ENCODE measurements around the gene UTP25.
"Not testable (repeated sequence)": the region's sequence is repeated elsewhere in the genome, so short reads cannot be mapped to it uniquely, and the experiment has no call there.

UTP25 gene

GRCh38 chr1:209879539-209879938 is 51.8 kb downstream of the UTP25 start:
- no peaks in the 10 kb centered on the region for H3K36me3 ChIP-seq (ENCODE audit: insufficient read depth, low read length)
- no peaks in the 10 kb centered on the region for H3K9me3 ChIP-seq (replicated peaks; ENCODE audit: low read length)
- H3K4me3 ChIP-seq (ENCODE audit: low read length): peak overlapping the region; percentile 46
- peak overlapping the region; percentile 55 for H3K4me2 ChIP-seq (ENCODE audit: low read length)
- H3K9ac ChIP-seq (ENCODE audit: low read depth, low read length): peak overlapping the region; percentile 75
- peaks cover 87% of the 10 kb centered on the region for H3K4me1 ChIP-seq (ENCODE audit: control insufficient read depth, insufficient read depth, low read length)
- no peaks in the 10 kb centered on the region for H3K27me3 ChIP-seq (ENCODE audit: control insufficient read depth, insufficient read depth, low read length)

- no peaks in the 10 kb centered on the region for H3K36me3 ChIP-seq (ENCODE audit: insufficient read depth, low read length)
- H3K9me3 ChIP-seq (replicated peaks; ENCODE audit: low read length): no peaks in the 10 kb centered on the region
- peak overlapping the region; percentile 55 for H3K4me2 ChIP-seq (ENCODE audit: low read length)
- H3K27me3 ChIP-seq (ENCODE audit: control insufficient read depth, insufficient read depth, low read length): no peaks in the 10 kb centered on the region
- H3K4me1 ChIP-seq (ENCODE audit: control insufficient read depth, insufficient read depth, low read length): peaks cover 86% of the 10 kb centered on the region
- H3K4me3 ChIP-seq (ENCODE audit: low read length): peak overlapping the region; percentile 14
- peak overlapping the region; percentile 75 for H3K9ac ChIP-seq (ENCODE audit: low read depth, low read length)
Measured at GRCh38 chr1:209880031-209880430, 52.3 kb downstream of the UTP25 start.

GRCh38 chr1:209881619-209882018 is 53.8 kb downstream of the UTP25 start:
- no peak overlapping the region for H3K4me2 ChIP-seq (ENCODE audit: low read length)
- no peak overlapping the region for H3K9ac ChIP-seq (ENCODE audit: low read depth, low read length)
- no peak overlapping the region for H3K4me3 ChIP-seq (ENCODE audit: low read length)
- H3K4me1 ChIP-seq (ENCODE audit: control insufficient read depth, insufficient read depth, low read length): peaks cover 87% of the 10 kb centered on the region
- no peaks in the 10 kb centered on the region for H3K27me3 ChIP-seq (ENCODE audit: control insufficient read depth, insufficient read depth, low read length)
- H3K36me3 ChIP-seq (ENCODE audit: insufficient read depth, low read length): no peaks in the 10 kb centered on the region
- H3K9me3 ChIP-seq (replicated peaks; ENCODE audit: low read length): no peaks in the 10 kb centered on the region

GRCh38 chr1:209882286-209882685 is 54.5 kb downstream of the UTP25 start:
- no peak overlapping the region for H3K4me2 ChIP-seq (ENCODE audit: low read length)
- no peaks in the 10 kb centered on the region for H3K9me3 ChIP-seq (replicated peaks; ENCODE audit: low read length)
- H3K36me3 ChIP-seq (ENCODE audit: insufficient read depth, low read length): no peaks in the 10 kb centered on the region
- H3K9ac ChIP-seq (ENCODE audit: low read depth, low read length): no peak overlapping the region
- H3K27me3 ChIP-seq (ENCODE audit: control insufficient read depth, insufficient read depth, low read length): no peaks in the 10 kb centered on the region
- peaks cover 81% of the 10 kb centered on the region for H3K4me1 ChIP-seq (ENCODE audit: control insufficient read depth, insufficient read depth, low read length)
- no peak overlapping the region for H3K4me3 ChIP-seq (ENCODE audit: low read length)

DNA sequence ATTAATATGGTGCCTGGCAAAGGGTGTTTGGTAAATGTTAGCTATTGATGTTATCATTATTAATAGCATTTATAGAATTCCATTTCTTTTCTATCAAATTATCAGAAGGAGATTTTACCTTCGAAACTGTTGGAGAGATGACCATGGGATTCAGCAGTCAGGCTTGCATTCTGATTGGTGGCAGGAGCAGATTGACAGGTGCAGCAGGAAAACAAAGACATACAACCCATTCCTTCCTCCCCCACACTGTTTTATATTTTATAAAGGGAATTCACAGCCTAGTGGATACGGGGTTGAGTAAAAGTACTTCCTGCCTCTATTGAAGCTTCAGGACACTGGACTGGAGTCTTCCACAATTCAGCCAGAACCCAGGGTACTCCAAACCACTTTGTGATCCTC is 55.2 kb downstream of the UTP25 start:
- Histone ChIP-seq H3K27me3 (ENCODE audit: control insufficient read depth, insufficient read depth, low read length) (no peaks in the 10 kb centered on the region), H3K9ac (ENCODE audit: low read depth, low read length) (peak overlapping the region; percentile 70), H3K4me2 (ENCODE audit: low read length) (peak overlapping the region; percentile 68), H3K9me3 (replicated peaks; ENCODE audit: low read length) (no peaks in the 10 kb centered on the region), H3K4me1 (ENCODE audit: control insufficient read depth, insufficient read depth, low read length) (peaks cover 74% of the 10 kb centered on the region), H3K36me3 (ENCODE audit: insufficient read depth, low read length) (no peaks in the 10 kb centered on the region), H3K4me3 (ENCODE audit: low read length) (no peak overlapping the region)

- Histone ChIP-seq H3K4me3 (ENCODE audit: low read length) (no peak overlapping the region), H3K36me3 (ENCODE audit: insufficient read depth, low read length) (no peaks in the 10 kb centered on the region), H3K9me3 (replicated peaks; ENCODE audit: low read length) (no peaks in the 10 kb centered on the region), H3K9ac (ENCODE audit: low read depth, low read length) (peak overlapping the region; percentile 70), H3K4me1 (ENCODE audit: control insufficient read depth, insufficient read depth, low read length) (peaks cover 74% of the 10 kb centered on the region), H3K27me3 (ENCODE audit: control insufficient read depth, insufficient read depth, low read length) (no peaks in the 10 kb centered on the region), H3K4me2 (ENCODE audit: low read length) (peak overlapping the region; percentile 68)
Measured at GRCh38 chr1:209883341-209883971, 55.7 kb downstream of the UTP25 start.

GRCh38 chr1:209884249-209884648 is 56.5 kb downstream of the UTP25 start:
- H3K4me1 ChIP-seq (ENCODE audit: control insufficient read depth, insufficient read depth, low read length): peaks cover 66% of the 10 kb centered on the region
- H3K36me3 ChIP-seq (ENCODE audit: insufficient read depth, low read length): no peaks in the 10 kb centered on the region
- peak overlapping the region; percentile 70 for H3K9ac ChIP-seq (ENCODE audit: low read depth, low read length)
- H3K4me3 ChIP-seq (ENCODE audit: low read length): peak overlapping the region; percentile 25
- H3K4me2 ChIP-seq (ENCODE audit: low read length): peak overlapping the region; percentile 68
- no peaks in the 10 kb centered on the region for H3K9me3 ChIP-seq (replicated peaks; ENCODE audit: low read length)
- H3K27me3 ChIP-seq (ENCODE audit: control insufficient read depth, insufficient read depth, low read length): no peaks in the 10 kb centered on the region

GRCh38 chr1:209884665-209885117 is 56.9 kb downstream of the UTP25 start:
- Histone ChIP-seq H3K36me3 (ENCODE audit: insufficient read depth, low read length) (no peaks in the 10 kb centered on the region), H3K9ac (ENCODE audit: low read depth, low read length) (peak overlapping the region; percentile 70), H3K9me3 (replicated peaks; ENCODE audit: low read length) (no peaks in the 10 kb centered on the region), H3K4me3 (ENCODE audit: low read length) (peak overlapping the region; percentile 25), H3K4me2 (ENCODE audit: low read length) (peak overlapping the region; percentile 68), H3K4me1 (ENCODE audit: control insufficient read depth, insufficient read depth, low read length) (peaks cover 62% of the 10 kb centered on the region), H3K27me3 (ENCODE audit: control insufficient read depth, insufficient read depth, low read length) (no peaks in the 10 kb centered on the region)

DNA sequence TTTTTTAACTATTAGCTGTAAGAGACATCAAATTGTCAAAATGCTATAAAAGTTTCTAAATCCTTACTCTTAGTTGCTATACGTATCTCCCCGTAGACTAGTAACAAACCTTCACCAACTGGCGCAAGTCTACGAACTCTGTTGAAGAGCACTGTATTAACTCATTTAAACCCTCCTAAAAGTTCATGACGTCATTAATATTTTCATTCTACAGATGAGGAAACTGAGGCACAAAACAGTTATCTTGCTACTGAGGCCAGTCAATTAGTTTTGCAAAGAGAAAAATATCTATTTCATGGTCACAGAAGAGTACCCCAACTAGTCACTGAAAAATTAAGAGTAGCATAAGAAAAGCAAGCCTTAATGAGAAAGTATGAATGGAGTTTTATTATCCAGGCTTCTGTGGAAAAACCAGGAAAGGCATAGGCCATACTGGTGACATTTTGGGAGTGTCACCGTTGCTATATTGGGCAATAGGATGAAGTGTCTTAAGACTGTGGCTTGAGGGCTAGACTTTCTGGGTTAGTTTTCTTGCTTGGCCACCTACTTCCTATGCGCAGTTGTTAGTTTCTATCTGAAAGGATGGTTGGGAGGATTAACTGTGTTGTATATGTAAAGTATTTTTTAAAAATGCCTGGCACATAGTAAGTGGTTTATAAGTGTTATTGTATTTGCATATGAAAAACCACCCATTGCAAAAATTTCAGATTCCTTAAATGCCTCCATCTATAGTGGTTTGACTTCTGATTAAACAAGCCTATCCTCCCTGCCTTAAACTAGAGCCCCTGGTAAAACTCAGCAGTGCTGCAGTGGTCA is 57.8 kb downstream of the UTP25 start:
- no peaks in the 10 kb centered on the region for H3K9me3 ChIP-seq (replicated peaks; ENCODE audit: low read length)
- H3K9ac ChIP-seq (ENCODE audit: low read depth, low read length): peak overlapping the region; percentile 50
- no peak overlapping the region for H3K4me3 ChIP-seq (ENCODE audit: low read length)
- H3K4me2 ChIP-seq (ENCODE audit: low read length): no peak overlapping the region
- peaks cover 59% of the 10 kb centered on the region for H3K4me1 ChIP-seq (ENCODE audit: control insufficient read depth, insufficient read depth, low read length)
- no peaks in the 10 kb centered on the region for H3K36me3 ChIP-seq (ENCODE audit: insufficient read depth, low read length)
- no peaks in the 10 kb centered on the region for H3K27me3 ChIP-seq (ENCODE audit: control insufficient read depth, insufficient read depth, low read length)

- no peak overlapping the region for H3K4me3 ChIP-seq (ENCODE audit: low read length)
- peak overlapping the region; percentile 22 for H3K9ac ChIP-seq (ENCODE audit: low read depth, low read length)
- H3K36me3 ChIP-seq (ENCODE audit: insufficient read depth, low read length): no peaks in the 10 kb centered on the region
- H3K4me1 ChIP-seq (ENCODE audit: control insufficient read depth, insufficient read depth, low read length): peaks cover 59% of the 10 kb centered on the region
- no peaks in the 10 kb centered on the region for H3K27me3 ChIP-seq (ENCODE audit: control insufficient read depth, insufficient read depth, low read length)
- H3K4me2 ChIP-seq (ENCODE audit: low read length): no peak overlapping the region
- H3K9me3 ChIP-seq (replicated peaks; ENCODE audit: low read length): no peaks in the 10 kb centered on the region
Measured at GRCh38 chr1:209886219-209886536, 58.4 kb downstream of the UTP25 start.

GRCh38 chr1:209888291-209889076 is 60.7 kb downstream of the UTP25 start:
- peaks cover 46% of the 10 kb centered on the region for H3K4me1 ChIP-seq (ENCODE audit: control insufficient read depth, insufficient read depth, low read length)
- H3K36me3 ChIP-seq (ENCODE audit: insufficient read depth, low read length); H3K27me3 ChIP-seq (ENCODE audit: control insufficient read depth, insufficient read depth, low read length); H3K9ac ChIP-seq (ENCODE audit: low read depth, low read length); H3K4me2 ChIP-seq (ENCODE audit: low read length); H3K4me3 ChIP-seq (ENCODE audit: low read length); H3K9me3 ChIP-seq (replicated peaks; ENCODE audit: low read length): not testable (repeated sequence)
